HCT116 (cell line): ENCODE results near the gene STARD7.

Source experiments
- EZH2 ChIP-seq: fragments of 200-600 bp; sonication (generic); IDR thresholded peaks from 2 replicates; pipeline ENCODE4 v1.6.1; 2017; ENCODE audit warnings: antibody characterized with exemption, mixed run types
- JUND ChIP-seq: IDR thresholded peaks from 2 replicates; pipeline ENCODE4 v1.6.1; 2012
- POLR2A ChIP-seq: IDR thresholded peaks from 2 replicates; pipeline ENCODE4 v1.7.0; 2011; ENCODE audit warnings: borderline replicate concordance; ENCODE audit not compliant: insufficient read depth, insufficient read length; ENCODE audit errors: extremely low read depth
- POLR2AphosphoS5 ChIP-seq: IDR thresholded peaks from 2 replicates; pipeline ENCODE4 v1.6.1; 2011; ENCODE audit warnings: mild to moderate bottlenecking, low read depth, low read length, moderate library complexity
- RAD21 ChIP-seq: IDR thresholded peaks from 2 replicates; pipeline ENCODE4 v1.6.1; 2012; ENCODE audit warnings: low read depth, mild to moderate bottlenecking
- REST ChIP-seq: IDR thresholded peaks from 2 replicates; pipeline ENCODE4 v1.6.1; 2012; ENCODE audit warnings: low read depth
- TCF7L2 ChIP-seq: IDR thresholded peaks from 2 replicates; pipeline ENCODE4 v1.7.0; 2011; ENCODE audit warnings: borderline replicate concordance, inconsistent platforms; ENCODE audit not compliant: insufficient read depth, insufficient read length; ENCODE audit errors: extremely low read depth
- ZNF274 ChIP-seq: fragments of 200-500 bp; sonication (Bioruptor generic); IDR thresholded peaks from 2 replicates; pipeline ENCODE4 v1.6.1; 2014; ENCODE audit warnings: mild to moderate bottlenecking, low read depth, low read length, inconsistent platforms
- TF ChIP-seq, protein P1 (sequence below), 3 experiments: fragments of 200-600 bp in 1 of 3; sonication (generic) in 1 of 3; IDR thresholded peaks in 2 of 3; conservative IDR thresholded peaks in 1 of 3; 2 replicates each; pipeline ENCODE4 v1.5.1; 2012 to 2017; ENCODE audit warnings: low read depth in 2 of 3, low read length in 2 of 3, antibody characterized with exemption in 1 of 3, borderline replicate concordance in 1 of 3, control low read depth in 1 of 3, mild to moderate bottlenecking in 1 of 3, mixed read lengths in 1 of 3, mixed run types in 1 of 3, moderate library complexity in 1 of 3; ENCODE audit not compliant: insufficient read depth in 1 of 3
- TF ChIP-seq, protein P2 (sequence below): IDR thresholded peaks from 2 replicates; pipeline ENCODE4 v1.6.1; 2012
- TF ChIP-seq, protein P3 (sequence below): IDR thresholded peaks from 2 replicates; pipeline ENCODE4 v1.6.1; 2012

GRCh38 chr2:96249654-96250053 is 41.0 kb upstream of the STARD7 start:
- TF ChIP-seq, protein P1, sequence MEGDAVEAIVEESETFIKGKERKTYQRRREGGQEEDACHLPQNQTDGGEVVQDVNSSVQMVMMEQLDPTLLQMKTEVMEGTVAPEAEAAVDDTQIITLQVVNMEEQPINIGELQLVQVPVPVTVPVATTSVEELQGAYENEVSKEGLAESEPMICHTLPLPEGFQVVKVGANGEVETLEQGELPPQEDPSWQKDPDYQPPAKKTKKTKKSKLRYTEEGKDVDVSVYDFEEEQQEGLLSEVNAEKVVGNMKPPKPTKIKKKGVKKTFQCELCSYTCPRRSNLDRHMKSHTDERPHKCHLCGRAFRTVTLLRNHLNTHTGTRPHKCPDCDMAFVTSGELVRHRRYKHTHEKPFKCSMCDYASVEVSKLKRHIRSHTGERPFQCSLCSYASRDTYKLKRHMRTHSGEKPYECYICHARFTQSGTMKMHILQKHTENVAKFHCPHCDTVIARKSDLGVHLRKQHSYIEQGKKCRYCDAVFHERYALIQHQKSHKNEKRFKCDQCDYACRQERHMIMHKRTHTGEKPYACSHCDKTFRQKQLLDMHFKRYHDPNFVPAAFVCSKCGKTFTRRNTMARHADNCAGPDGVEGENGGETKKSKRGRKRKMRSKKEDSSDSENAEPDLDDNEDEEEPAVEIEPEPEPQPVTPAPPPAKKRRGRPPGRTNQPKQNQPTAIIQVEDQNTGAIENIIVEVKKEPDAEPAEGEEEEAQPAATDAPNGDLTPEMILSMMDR (IDR thresholded peaks at IDR 0.05 in 2 of 3, conservative IDR thresholded peaks at IDR 0.05 in 1 of 3; ENCODE audit: borderline replicate concordance in 1 of 3, insufficient read depth in 1 of 3, low read depth in 2 of 3, low read length in 2 of 3), result no peak
- no peak for TF ChIP-seq RAD21
- TF ChIP-seq EZH2, result no peak
- no peak for TF ChIP-seq POLR2A
- no peak for TF ChIP-seq POLR2AphosphoS5
- TF ChIP-seq, protein P2, sequence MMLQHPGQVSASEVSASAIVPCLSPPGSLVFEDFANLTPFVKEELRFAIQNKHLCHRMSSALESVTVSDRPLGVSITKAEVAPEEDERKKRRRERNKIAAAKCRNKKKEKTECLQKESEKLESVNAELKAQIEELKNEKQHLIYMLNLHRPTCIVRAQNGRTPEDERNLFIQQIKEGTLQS, result no peak
- no peak for TF ChIP-seq TCF7L2
- TF ChIP-seq, protein P3, sequence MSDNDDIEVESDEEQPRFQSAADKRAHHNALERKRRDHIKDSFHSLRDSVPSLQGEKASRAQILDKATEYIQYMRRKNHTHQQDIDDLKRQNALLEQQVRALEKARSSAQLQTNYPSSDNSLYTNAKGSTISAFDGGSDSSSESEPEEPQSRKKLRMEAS, result no peak
- TF ChIP-seq REST, result no peak
- no peak for TF ChIP-seq ZNF274
- TF ChIP-seq JUND, result no peak
